Esophagus muscularis mucosa (tissue), 4 donors: ENCODE data around the gene KDM5A. TPM values are rescaled to one million over a fixed set of nuclear protein-coding genes. Genes with fewer than 3 reads are reported as not detected.
"Not testable (repeated sequence)": the region's sequence is repeated elsewhere in the genome, so short reads cannot be mapped to it uniquely, and the experiment has no call there.

Source experiments
- DNase-seq: peaks from one replicate; pipeline ENCODE4 v3.0.0-alpha.2; 2017; ENCODE audit errors: extremely low spot score
- H3K27ac ChIP-seq, 4 donors: fragments of 200-600 bp; sonication (generic); replicated peaks in 1 of 4; 1 replicate in 3 of 4; 2 replicates in 1 of 4; pipeline ENCODE4 v1.5.1; 2016 to 2019; ENCODE audit warnings: mild to moderate bottlenecking in 1 of 4
- H3K27me3 ChIP-seq, 4 donors: fragments of 200-600 bp; sonication (generic); one replicate each; pipeline versions ENCODE4 v1.5.1 to v1.6.0; 2016 to 2019
- H3K36me3 ChIP-seq, 4 donors: fragments of 200-600 bp; sonication (generic); one replicate each; pipeline ENCODE4 v1.5.1; 2016 to 2019
- H3K4me1 ChIP-seq, 4 donors: fragments of 200-600 bp; sonication (generic); one replicate each; pipeline ENCODE4 v1.5.1; 2016 to 2019
- H3K4me3 ChIP-seq, 4 donors: fragments of 200-600 bp; sonication (generic); 1 replicate in 2 of 4; 2 replicates in 2 of 4; pipeline ENCODE4 v1.5.1; 2016 to 2019; ENCODE audit warnings: mild to moderate bottlenecking in 4 of 4, moderate library complexity in 1 of 4
- H3K9me3 ChIP-seq, 4 donors: fragments of 200-600 bp; sonication (generic); 1 replicate in 3 of 4; 2 replicates in 1 of 4; pipeline ENCODE4 v1.5.1; 2016 to 2019
- CTCF ChIP-seq, 3 experiments: fragments of 200-600 bp in 2 of 3; fragments of 450-650 bp in 1 of 3; sonication (generic) in 2 of 3; IDR thresholded peaks; one replicate each; pipeline ENCODE4 v1.5.1; 2017 to 2019; ENCODE audit warnings: antibody characterized with exemption in 3 of 3, mild to moderate bottlenecking in 2 of 3, moderate library complexity in 1 of 3
- EP300 ChIP-seq: sonication (generic); formaldehyde crosslinking; IDR thresholded peaks from one replicate; pipeline ENCODE4 v1.6.1; 2017; ENCODE audit warnings: antibody characterized with exemption
- POLR2A ChIP-seq: fragments of 450-650 bp; IDR thresholded peaks from one replicate; pipeline ENCODE4 v1.6.1; 2017; ENCODE audit warnings: antibody characterized with exemption, moderate library complexity, mild to moderate bottlenecking, low read depth
- POLR2AphosphoS5 ChIP-seq, 2 donors: sonication (generic); formaldehyde crosslinking; IDR thresholded peaks; one replicate each; pipeline ENCODE4 v1.6.1; 2017; ENCODE audit warnings: antibody characterized with exemption in 2 of 2
- WGBS: methylation state at CpG from one replicate; pipeline ENCODE4 v1.1.5; 2018; 5-methylcytosine and 5-hydroxymethylcytosine counted together
- intact Hi-C: fragments of 100-400 bp; cut with DNase I; formaldehyde crosslinking; loops from one replicate; pipeline ENCODE4 v1.15.1; 2023
- total RNA-seq, 4 donors: library from RNA; depleted of rRNA; stranded (reverse); fragments of >200 nt; gene quantifications; one replicate each; pipeline versions ENCODE4 v1.1.0 to v1.2.1, GENCODE V29; 2016

KDM5A gene
- total RNA-seq, 4 donors from 2014 or later: 33.6 to 46.1 (median 39.1) TPM

GRCh38 chr12:237026-237815, 151.9 kb downstream of the KDM5A start:
- peaks cover 0 to 4% (median 0%) of the 10 kb centered on the region in 4 donors for H3K36me3 ChIP-seq
- H3K9me3 ChIP-seq: peaks cover 0 to 17% (median 10%) of the 10 kb centered on the region in 4 donors
- no peak overlapping the region for H3K27ac ChIP-seq
- DNase-seq: peak; percentile 50
- peaks cover 0 to 32% (median 0%) of the 10 kb centered on the region in 4 donors for H3K27me3 ChIP-seq
- intact Hi-C loops: no loop called here
- H3K4me3 ChIP-seq: no peak overlapping the region
- TF ChIP-seq POLR2AphosphoS5 (IDR thresholded peaks at IDR 0.05) (no peak), POLR2A (no peak), EP300 (no peak), CTCF (IDR thresholded peaks at IDR 0.05) (no peak)
- H3K4me1 ChIP-seq: no peaks in the 10 kb centered on the region
- WGBS: 77% methylated on average over 7 of the region's 13 CpGs

GRCh38 chr12:236445-236844, 152.7 kb downstream of the KDM5A start:
- intact Hi-C loops: no loop called here
- H3K4me3 ChIP-seq: no peak overlapping the region
- peaks cover 0 to 17% (median 10%) of the 10 kb centered on the region in 4 donors for H3K9me3 ChIP-seq
- WGBS: 82% methylated on average over 3 of the region's 3 CpGs
- H3K36me3 ChIP-seq: peaks cover 0 to 4% (median 0%) of the 10 kb centered on the region in 4 donors
- no peak overlapping the region for H3K27ac ChIP-seq
- no peaks in the 10 kb centered on the region for H3K4me1 ChIP-seq
- H3K27me3 ChIP-seq: peaks cover 0 to 33% (median 0%) of the 10 kb centered on the region in 4 donors
- no peak for DNase-seq
- TF ChIP-seq CTCF (IDR thresholded peaks at IDR 0.05) (no peak), POLR2A (no peak)

GRCh38 chr12:235967-236366, 153.2 kb downstream of the KDM5A start:
- intact Hi-C loops, H3K4me3 ChIP-seq, H3K4me1 ChIP-seq, H3K27ac ChIP-seq, H3K36me3 ChIP-seq, DNase-seq: not testable (repeated sequence)
- WGBS: 87% methylated on average over 4 of the region's 4 CpGs
- Histone ChIP-seq H3K9me3 (peaks cover 0 to 17% (median 10%) of the 10 kb centered on the region in 4 donors), H3K27me3 (peaks cover 0 to 30% (median 0%) of the 10 kb centered on the region in 4 donors)

GRCh38 chr12:234891-235415, 154.2 kb downstream of the KDM5A start:
- DNase-seq: peak; percentile 29
- H3K36me3 ChIP-seq: peaks cover 0 to 4% (median 0%) of the 10 kb centered on the region in 4 donors
- 97% methylated on average over 10 of the region's 10 CpGs for WGBS
- H3K27ac ChIP-seq: no peak overlapping the region
- intact Hi-C loops: no loop called here
- peaks cover 0 to 26% (median 0%) of the 10 kb centered on the region in 4 donors for H3K27me3 ChIP-seq
- no peak overlapping the region for H3K4me3 ChIP-seq
- H3K9me3 ChIP-seq: peaks cover 0 to 17% (median 10%) of the 10 kb centered on the region in 4 donors
- TF ChIP-seq CTCF (IDR thresholded peaks at IDR 0.05) (no peak), POLR2A (no peak), POLR2AphosphoS5 (IDR thresholded peaks at IDR 0.05) (no peak), EP300 (no peak)
- no peaks in the 10 kb centered on the region for H3K4me1 ChIP-seq

GRCh38 chr12:234019-234418, 155.1 kb downstream of the KDM5A start:
- peaks cover 0 to 4% (median 0%) of the 10 kb centered on the region in 4 donors for H3K36me3 ChIP-seq
- DNase-seq: no peak
- H3K4me3 ChIP-seq: no peak overlapping the region
- TF ChIP-seq POLR2A: no peak
- H3K27ac ChIP-seq: no peak overlapping the region
- intact Hi-C loops: no loop called here
- no peaks in the 10 kb centered on the region for H3K4me1 ChIP-seq
- H3K9me3 ChIP-seq: peaks cover 0 to 17% (median 10%) of the 10 kb centered on the region in 4 donors
- 85% methylated on average over 7 of the region's 7 CpGs for WGBS
- peaks cover 0 to 26% (median 0%) of the 10 kb centered on the region in 4 donors for H3K27me3 ChIP-seq
